ENCODE results near the gene STAB2. TPM values are rescaled to one million over a fixed set of nuclear protein-coding genes. Genes with fewer than 3 reads are reported as not detected.
"Not testable (repeated sequence)": the region's sequence is repeated elsewhere in the genome, so short reads cannot be mapped to it uniquely, and the experiment has no call there.

The STAB2 gene
- total RNA-seq, 4 donors from 2014 or later = 0.27 to 0.81 TPM; not detected in 2

DNA sequence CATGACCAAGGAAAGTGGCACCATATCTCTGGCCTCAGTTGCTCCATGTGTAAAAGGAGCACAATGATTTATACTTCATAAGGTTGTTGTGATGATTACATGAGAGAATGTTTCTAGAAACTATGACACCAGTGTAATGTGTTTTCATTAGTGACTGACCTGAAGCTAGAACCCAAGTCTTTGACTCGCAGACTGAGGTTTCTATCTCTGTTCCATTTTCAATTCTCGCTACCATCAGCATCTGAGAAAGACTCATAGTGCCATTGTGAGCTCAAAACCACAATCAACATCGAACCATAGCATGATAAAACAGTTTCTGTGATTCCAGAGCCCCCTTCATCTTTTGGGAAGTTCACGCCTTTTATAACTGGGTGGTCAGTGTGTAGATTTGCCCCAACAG, 53.8 kb downstream of the STAB2 start:
- H3K36me3 ChIP-seq = no peaks in the 10 kb centered on the region
- no peak overlapping the region for H3K4me3 ChIP-seq
- H3K27ac ChIP-seq = no peak overlapping the region
- H3K4me1 ChIP-seq = peaks cover 0 to 24% (median 6%) of the 10 kb centered on the region in 3 donors
- TF ChIP-seq, protein P1, sequence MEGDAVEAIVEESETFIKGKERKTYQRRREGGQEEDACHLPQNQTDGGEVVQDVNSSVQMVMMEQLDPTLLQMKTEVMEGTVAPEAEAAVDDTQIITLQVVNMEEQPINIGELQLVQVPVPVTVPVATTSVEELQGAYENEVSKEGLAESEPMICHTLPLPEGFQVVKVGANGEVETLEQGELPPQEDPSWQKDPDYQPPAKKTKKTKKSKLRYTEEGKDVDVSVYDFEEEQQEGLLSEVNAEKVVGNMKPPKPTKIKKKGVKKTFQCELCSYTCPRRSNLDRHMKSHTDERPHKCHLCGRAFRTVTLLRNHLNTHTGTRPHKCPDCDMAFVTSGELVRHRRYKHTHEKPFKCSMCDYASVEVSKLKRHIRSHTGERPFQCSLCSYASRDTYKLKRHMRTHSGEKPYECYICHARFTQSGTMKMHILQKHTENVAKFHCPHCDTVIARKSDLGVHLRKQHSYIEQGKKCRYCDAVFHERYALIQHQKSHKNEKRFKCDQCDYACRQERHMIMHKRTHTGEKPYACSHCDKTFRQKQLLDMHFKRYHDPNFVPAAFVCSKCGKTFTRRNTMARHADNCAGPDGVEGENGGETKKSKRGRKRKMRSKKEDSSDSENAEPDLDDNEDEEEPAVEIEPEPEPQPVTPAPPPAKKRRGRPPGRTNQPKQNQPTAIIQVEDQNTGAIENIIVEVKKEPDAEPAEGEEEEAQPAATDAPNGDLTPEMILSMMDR (IDR thresholded peaks at IDR 0.05) = no peak
- TF ChIP-seq POLR2AphosphoS5 (IDR thresholded peaks at IDR 0.05) (no peak), POLR2A (IDR thresholded peaks at IDR 0.05) (no peak), EP300 (IDR thresholded peaks at IDR 0.05) (no peak)
- no peaks in the 10 kb centered on the region for H3K9me3 ChIP-seq
- ATAC-seq = no peak
- WGBS, 2 donors (ENCODE audit: low coverage in 1 of 2) = 90 to 91% methylated on average over 4 of the region's 4 CpGs
- no peaks in the 10 kb centered on the region for H3K27me3 ChIP-seq

DNA sequence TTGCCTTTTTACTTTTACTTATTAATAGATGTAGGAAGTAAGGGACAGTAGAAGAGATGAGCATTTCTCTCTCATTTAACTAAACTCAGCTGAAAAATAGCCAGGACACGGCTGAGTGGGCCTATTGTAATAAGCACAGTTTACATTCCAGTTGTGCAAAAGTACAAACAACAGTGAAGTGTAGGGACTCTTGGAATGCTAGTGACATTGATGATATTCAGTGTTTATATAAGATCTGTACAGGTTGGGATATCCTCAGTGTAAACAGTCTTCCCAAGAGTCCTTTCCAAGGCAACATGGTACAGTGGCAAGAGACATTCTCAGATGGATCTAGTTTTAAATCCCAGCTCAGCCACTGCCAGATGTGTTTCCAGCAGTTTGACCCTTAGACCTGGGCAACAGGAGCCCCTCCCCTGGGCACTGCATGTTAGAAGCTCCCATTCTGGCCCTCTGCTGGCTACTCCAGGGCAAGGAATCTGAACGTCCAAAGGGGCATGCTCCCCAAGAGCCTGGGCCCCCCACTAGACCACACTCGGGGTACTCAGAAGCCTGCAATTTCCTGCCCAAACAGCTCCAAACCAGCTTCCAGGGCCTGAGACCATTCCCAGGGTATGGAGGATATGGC, 55.3 kb downstream of the STAB2 start:
- H3K27ac ChIP-seq = peak overlapping the region; percentile 66 to 83 (median 76)

DNA sequence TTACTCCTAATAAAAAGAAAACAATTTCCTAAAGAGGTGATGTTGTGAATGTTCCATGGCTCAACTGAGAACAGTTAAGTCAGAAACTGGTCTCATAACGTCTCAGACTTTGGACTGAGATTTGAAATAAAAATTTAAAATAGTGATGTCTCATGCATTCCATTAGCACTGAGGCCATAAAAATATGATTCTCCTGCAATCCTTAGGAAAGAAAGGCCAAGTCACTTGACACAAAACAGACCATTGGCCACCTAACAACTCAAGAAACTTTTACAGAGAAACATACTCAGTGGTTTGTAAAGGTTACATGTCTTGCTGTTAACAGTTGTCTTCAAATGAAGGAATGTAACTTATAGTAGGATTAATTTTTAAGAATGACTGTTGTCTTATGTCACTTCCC, 58.1 kb downstream of the STAB2 start:
- H3K27ac ChIP-seq = peak overlapping the region; percentile 4 to 80 (median 70)
- ATAC-seq = peak; percentile 73
- H3K9me3 ChIP-seq = no peaks in the 10 kb centered on the region
- H3K4me1 ChIP-seq = peaks cover 0 to 39% (median 14%) of the 10 kb centered on the region in 3 donors
- no peaks in the 10 kb centered on the region for H3K36me3 ChIP-seq
- no peak overlapping the region for H3K4me3 ChIP-seq
- TF ChIP-seq, protein P1 (IDR thresholded peaks at IDR 0.05) = no peak
- TF ChIP-seq POLR2AphosphoS5 (IDR thresholded peaks at IDR 0.05) = peak; percentile 87
- H3K27me3 ChIP-seq = no peaks in the 10 kb centered on the region
- WGBS, 2 donors (ENCODE audit: low coverage in 1 of 2) = 14 to 50% methylated on average over 1 of the region's 1 CpG

More for the DNA sequence above, 55.3 kb downstream of the STAB2 start:
- no peaks in the 10 kb centered on the region for H3K27me3 ChIP-seq
- TF ChIP-seq, protein P1 (IDR thresholded peaks at IDR 0.05) = peak in 2 of 4 experiments; percentile 25 to 30
- TF ChIP-seq POLR2A (IDR thresholded peaks at IDR 0.05) = no peak
- peaks cover 0 to 39% (median 12%) of the 10 kb centered on the region in 3 donors for H3K4me1 ChIP-seq
- H3K4me3 ChIP-seq = no peak overlapping the region
- no peaks in the 10 kb centered on the region for H3K9me3 ChIP-seq
- peak; percentile 35 for ATAC-seq
- 21 to 30% methylated on average over 1 to 2 of the region's 3 CpGs for WGBS, 2 donors (ENCODE audit: low coverage in 1 of 2)
- H3K36me3 ChIP-seq = no peaks in the 10 kb centered on the region

DNA sequence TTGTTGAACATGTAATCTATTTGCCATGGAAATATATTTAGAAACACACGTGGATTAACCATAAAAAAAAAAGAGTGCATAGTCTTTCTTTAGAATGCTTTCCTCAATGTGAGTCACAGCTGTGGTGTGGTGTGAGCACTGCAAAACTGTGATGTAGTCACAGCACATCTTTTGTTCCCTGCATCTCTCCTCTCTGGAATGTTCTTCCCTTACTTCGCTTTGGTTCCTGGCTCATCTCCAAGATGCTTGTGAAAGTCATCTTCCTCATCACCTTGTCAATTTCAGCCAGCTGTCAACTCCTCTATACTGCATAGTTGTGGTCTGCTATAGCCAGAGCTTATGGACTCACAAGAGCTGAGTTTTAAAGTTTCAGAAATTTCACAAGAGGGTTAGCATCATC, 60.2 kb downstream of the STAB2 start:
- Histone ChIP-seq H3K4me1 (peaks cover 0 to 38% (median 14%) of the 10 kb centered on the region in 3 donors), H3K36me3 (no peaks in the 10 kb centered on the region), H3K27me3 (no peaks in the 10 kb centered on the region), H3K4me3 (no peak overlapping the region), H3K27ac (peak overlapping the region in 2 of 4 donors; percentile 36 to 41), H3K9me3 (no peaks in the 10 kb centered on the region)
- TF ChIP-seq EP300 (IDR thresholded peaks at IDR 0.05) = no peak
- TF ChIP-seq POLR2A (IDR thresholded peaks at IDR 0.05) = no peak
- TF ChIP-seq, protein P1 (IDR thresholded peaks at IDR 0.05) = no peak
- no peak for TF ChIP-seq POLR2AphosphoS5 (IDR thresholded peaks at IDR 0.05)
- WGBS, 2 donors (ENCODE audit: low coverage in 1 of 2) = 10 to 29% methylated on average over 1 to 2 of the region's 2 CpGs
- no peak for ATAC-seq

DNA sequence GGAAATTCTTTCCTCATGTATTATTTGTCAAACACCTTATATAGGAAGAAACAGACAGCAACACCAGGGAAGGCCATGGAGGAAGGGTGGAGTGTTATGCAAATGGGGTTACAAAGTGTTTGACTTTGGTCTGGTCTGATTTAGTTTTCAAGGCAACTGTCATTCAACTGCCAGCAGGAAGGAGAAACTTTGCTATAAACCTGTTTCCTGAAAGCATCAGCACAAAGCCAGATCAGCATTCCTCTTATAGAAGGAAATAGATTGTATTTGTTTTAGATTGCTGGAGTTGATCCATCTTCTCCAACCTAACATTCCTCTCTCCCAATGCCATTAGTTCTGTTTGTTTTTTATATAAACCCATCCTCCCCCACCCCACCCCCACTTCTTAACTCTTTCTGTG, 65.7 kb downstream of the STAB2 start:
- ATAC-seq = no peak
- Histone ChIP-seq H3K4me1 (no peaks in the 10 kb centered on the region), H3K36me3 (no peaks in the 10 kb centered on the region), H3K4me3 (no peak overlapping the region), H3K9me3 (no peaks in the 10 kb centered on the region), H3K27me3 (no peaks in the 10 kb centered on the region), H3K27ac (no peak overlapping the region)
- TF ChIP-seq, protein P1 (IDR thresholded peaks at IDR 0.05) = no peak
- TF ChIP-seq EP300 (IDR thresholded peaks at IDR 0.05) (no peak), POLR2AphosphoS5 (IDR thresholded peaks at IDR 0.05) (no peak), POLR2A (IDR thresholded peaks at IDR 0.05) (no peak)

DNA sequence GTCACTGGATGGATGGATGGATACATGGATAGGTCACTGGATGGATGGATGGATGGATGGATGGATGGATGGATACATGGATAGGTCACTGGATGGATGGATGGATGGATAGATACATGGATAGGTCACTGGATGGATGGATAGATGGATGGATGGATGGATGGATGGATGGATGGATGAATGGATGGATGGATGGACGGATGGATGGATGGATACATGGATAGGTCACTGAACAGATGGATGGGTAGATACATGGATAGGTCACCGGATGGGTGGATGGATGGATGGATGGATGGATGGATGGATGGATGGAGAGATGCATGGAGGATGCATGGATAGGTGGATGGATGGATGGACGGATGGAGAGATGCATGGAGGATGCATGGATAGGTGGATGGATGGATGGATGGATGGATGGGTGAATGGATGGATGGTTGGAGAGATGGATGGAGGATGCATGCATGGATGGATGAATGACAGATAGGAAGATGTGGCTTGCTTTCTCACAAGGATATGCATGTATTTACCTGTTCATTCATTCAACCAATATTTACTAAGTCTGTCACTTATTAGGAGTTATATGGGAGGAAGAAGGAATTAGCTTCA, 66.6 kb downstream of the STAB2 start:
- not testable (repeated sequence) for H3K9me3 ChIP-seq, ATAC-seq
- WGBS, 2 donors (ENCODE audit: low coverage in 1 of 2) = 81 to 87% methylated on average over 3 of the region's 3 CpGs

More for the DNA sequence above, 66.6 kb downstream of the STAB2 start:
- not testable (repeated sequence) for H3K4me3 ChIP-seq, H3K27me3 ChIP-seq, H3K4me1 ChIP-seq, H3K27ac ChIP-seq, H3K36me3 ChIP-seq

Data from gastroesophageal sphincter (tissue), 4 donors.